HepG2 (cell line): Measurements from ENCODE around the gene MMP17. TPM values are rescaled to one million over a fixed set of nuclear protein-coding genes. Genes with fewer than 3 reads are reported as not detected.

Experiments used
- ATF6 ChIP-seq: sonication (generic); formaldehyde crosslinking; conservative IDR thresholded peaks from 2 replicates; pipeline ENCODE4 v1.4.0; 2020; ENCODE audit warnings: missing genetic modification reagents
- BATF2 ChIP-seq: sonication (generic); formaldehyde crosslinking; IDR thresholded peaks from 2 replicates; pipeline ENCODE4 v1.8.0; 2022; ENCODE audit warnings: mild to moderate bottlenecking, missing genetic modification reagents, moderate library complexity
- BCL3 ChIP-seq: sonication (generic); formaldehyde crosslinking; IDR thresholded peaks from 2 replicates; pipeline ENCODE4 v1.5.1; 2020; ENCODE audit warnings: mild to moderate bottlenecking, missing genetic modification reagents, moderate library complexity
- DBP ChIP-seq: sonication (generic); formaldehyde crosslinking; IDR thresholded peaks from 2 replicates; pipeline ENCODE4 v1.4.0; 2020; ENCODE audit warnings: missing genetic modification reagents; ENCODE audit errors: not compliant biosample characterization
- KMT2A ChIP-seq: sonication (generic); formaldehyde crosslinking; IDR thresholded peaks from 2 replicates; pipeline ENCODE4 v1.4.0; 2020; ENCODE audit warnings: missing genetic modification reagents
- NKX3-1 ChIP-seq: sonication (generic); formaldehyde crosslinking; IDR thresholded peaks from 2 replicates; pipeline ENCODE4 v1.5.0; 2020; ENCODE audit warnings: missing genetic modification reagents
- PAX8 ChIP-seq: sonication (generic); formaldehyde crosslinking; IDR thresholded peaks from 2 replicates; pipeline ENCODE4 v1.8.0; 2022; ENCODE audit warnings: mild to moderate bottlenecking, missing genetic modification reagents, borderline replicate concordance
- PHF20 ChIP-seq: sonication (generic); formaldehyde crosslinking; IDR thresholded peaks from 2 replicates; pipeline ENCODE4 v1.5.0; 2020; ENCODE audit warnings: mild to moderate bottlenecking, missing genetic modification reagents
- PHF5A ChIP-seq: IDR thresholded peaks from one replicate; pipeline ENCODE4 v1.6.1; 2018; ENCODE audit warnings: low read depth, missing genetic modification reagents; ENCODE audit not compliant: unreplicated experiment
- POLR2AphosphoS5 ChIP-seq: IDR thresholded peaks from 2 replicates; pipeline ENCODE4 v1.6.1; 2012; ENCODE audit warnings: low read depth, low read length
- SOX5 ChIP-seq: IDR thresholded peaks from 2 replicates; pipeline ENCODE4 v1.6.1; 2016; ENCODE audit warnings: borderline replicate concordance
- TFAP4 ChIP-seq: sonication (generic); IDR thresholded peaks from 2 replicates; pipeline ENCODE4 v1.6.1; 2016; ENCODE audit warnings: low read depth, borderline replicate concordance
- ZFP1 ChIP-seq: IDR thresholded peaks from 2 replicates; pipeline ENCODE4 v1.6.1; 2016
- ZNF136 ChIP-seq: sonication (generic); formaldehyde crosslinking; IDR thresholded peaks from 2 replicates; pipeline ENCODE4 v1.8.1; 2022; ENCODE audit warnings: low read depth, mild to moderate bottlenecking, moderate library complexity, missing genetic modification reagents
- ZNF251 ChIP-seq: sonication (generic); formaldehyde crosslinking; IDR thresholded peaks from 2 replicates; pipeline ENCODE4 v1.9.0; 2021; ENCODE audit warnings: mild to moderate bottlenecking, missing genetic modification reagents
- ZNF513 ChIP-seq: sonication (generic); formaldehyde crosslinking; conservative IDR thresholded peaks from 2 replicates; pipeline ENCODE4 v1.5.0; 2020; ENCODE audit warnings: missing genetic modification reagents
- ZNF740 ChIP-seq: sonication (generic); formaldehyde crosslinking; IDR thresholded peaks from 2 replicates; pipeline ENCODE4 v1.4.0; 2020; ENCODE audit warnings: missing genetic modification reagents
- ZNF768 ChIP-seq: sonication (generic); formaldehyde crosslinking; IDR thresholded peaks from 2 replicates; pipeline ENCODE4 v1.4.0; 2020; ENCODE audit warnings: missing genetic modification reagents
- ZNF790 ChIP-seq: sonication (generic); formaldehyde crosslinking; IDR thresholded peaks from 2 replicates; pipeline ENCODE4 v1.8.0; 2022; ENCODE audit warnings: missing genetic modification reagents, mild to moderate bottlenecking, borderline replicate concordance
- ZSCAN25 ChIP-seq: sonication (generic); formaldehyde crosslinking; IDR thresholded peaks from 2 replicates; pipeline ENCODE4 v1.8.0; 2022; ENCODE audit warnings: mild to moderate bottlenecking, missing genetic modification reagents
- polyA plus RNA-seq, 8 experiments: library from polyadenylated mRNA; depleted of rRNA in 3 of 8; stranded (reverse) in 7 of 8; unstranded in 1 of 8; fragments of >200 nt; fragmentation: Illumina TruSeq in 4 of 8; extraction: Trizol in 4 of 8; gene quantifications; 2 replicates each; pipeline versions ENCODE4 v1.2.1 to v1.2.3, GENCODE V29; 2011 to 2016; ENCODE audit warnings: low read depth in 4 of 8, missing spikeins in 1 of 8, mixed read lengths in 1 of 8; ENCODE audit not compliant: insufficient read depth in 1 of 8
- total RNA-seq, 5 experiments: library from RNA; depleted of rRNA; stranded (reverse); fragments of >200 nt; fragmentation: Illumina TruSeq; extraction: Trizol; gene quantifications; 2 replicates each; pipeline ENCODE4 v1.2.3, GENCODE V29; 2016; ENCODE audit warnings: low read depth in 1 of 5
- TF ChIP-seq, protein P1 (sequence below): sonication (generic); formaldehyde crosslinking; IDR thresholded peaks from 2 replicates; pipeline ENCODE4 v1.5.1; 2020; ENCODE audit warnings: missing genetic modification reagents, mild to moderate bottlenecking, borderline replicate concordance

MMP17 gene
- total and polyA plus RNA-seq, 2 of the 13 experiments (the other 11 are each of a cell fraction or from before 2014, with no cell fraction given): 0.55 to 0.80 TPM

- TF ChIP-seq, protein P1, sequence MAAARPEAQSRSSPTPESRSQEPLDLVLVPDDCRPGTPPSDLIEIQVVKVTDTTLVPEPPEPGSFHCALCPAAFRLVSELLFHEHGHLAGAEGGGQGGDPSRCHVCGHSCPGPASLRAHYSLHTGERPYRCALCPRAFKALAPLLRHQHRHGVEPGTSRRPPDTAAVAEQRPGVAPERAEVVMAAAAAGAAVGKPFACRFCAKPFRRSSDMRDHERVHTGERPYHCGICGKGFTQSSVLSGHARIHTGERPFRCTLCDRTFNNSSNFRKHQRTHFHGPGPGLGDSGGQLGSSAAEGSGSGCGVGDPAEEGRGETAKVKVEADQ: no peak
- TF ChIP-seq PAX8 (CRISPR knock-in tag): peak; percentile 37; the same call in 1 of the 2 replicates
- 0 out of 2 replicates have a peak, but pooled peaks have one; percentile 36 for TF ChIP-seq PHF20 (CRISPR knock-in tag)
- TF ChIP-seq TFAP4: no peak
- TF ChIP-seq ZNF136: no peak
- TF ChIP-seq NKX3-1: no peak
- peak; percentile 31; the same call in 1 of the 2 replicates for TF ChIP-seq ZSCAN25 (CRISPR knock-in tag)
- TF ChIP-seq BATF2 (CRISPR knock-in tag): no peak
- no peak for TF ChIP-seq ZFP1 (CRISPR knock-in tag)
- TF ChIP-seq ZNF740 (CRISPR knock-in tag): no peak
- TF ChIP-seq DBP: no peak
- peak; percentile 47; the same call in 1 of the 2 replicates for TF ChIP-seq SOX5 (CRISPR knock-in tag)
- no peak for TF ChIP-seq ZNF790 (CRISPR knock-in tag)
- 0 out of 2 replicates have a peak, but pooled peaks have one; percentile 31 for TF ChIP-seq KMT2A (CRISPR knock-in tag)
- TF ChIP-seq PHF5A (CRISPR knock-in tag): no peak
- TF ChIP-seq POLR2AphosphoS5: no peak
- TF ChIP-seq ZNF768 (CRISPR knock-in tag): no peak
- TF ChIP-seq ZNF513 (CRISPR knock-in tag): no peak
- peak; percentile 96; the same call in 1 of the 2 replicates for TF ChIP-seq ZNF251 (CRISPR knock-in tag)
- TF ChIP-seq BCL3: 0 out of 2 replicates have a peak, but pooled peaks have one; percentile 20
- no peak for TF ChIP-seq ATF6 (CRISPR knock-in tag)
These were observed 12.6 kb downstream of the MMP17 start (continued) for GRCh38 chr12:131840643-131841416.
